Urothelium cell line (cell line): Measurements from ENCODE around the gene KIAA1755.

ENCODE experiments used
- DNase-seq: peaks from one replicate; pipeline ENCODE4 v3.0.0; 2011; ENCODE audit warnings: low spot score, mixed read lengths
- FAIRE-seq: peaks from 2 replicates; lab custom pipeline; 2011; peaks lifted over from hg19 to GRCh38; lab: Jason Lieb, UNC

KIAA1755 gene, protein sequence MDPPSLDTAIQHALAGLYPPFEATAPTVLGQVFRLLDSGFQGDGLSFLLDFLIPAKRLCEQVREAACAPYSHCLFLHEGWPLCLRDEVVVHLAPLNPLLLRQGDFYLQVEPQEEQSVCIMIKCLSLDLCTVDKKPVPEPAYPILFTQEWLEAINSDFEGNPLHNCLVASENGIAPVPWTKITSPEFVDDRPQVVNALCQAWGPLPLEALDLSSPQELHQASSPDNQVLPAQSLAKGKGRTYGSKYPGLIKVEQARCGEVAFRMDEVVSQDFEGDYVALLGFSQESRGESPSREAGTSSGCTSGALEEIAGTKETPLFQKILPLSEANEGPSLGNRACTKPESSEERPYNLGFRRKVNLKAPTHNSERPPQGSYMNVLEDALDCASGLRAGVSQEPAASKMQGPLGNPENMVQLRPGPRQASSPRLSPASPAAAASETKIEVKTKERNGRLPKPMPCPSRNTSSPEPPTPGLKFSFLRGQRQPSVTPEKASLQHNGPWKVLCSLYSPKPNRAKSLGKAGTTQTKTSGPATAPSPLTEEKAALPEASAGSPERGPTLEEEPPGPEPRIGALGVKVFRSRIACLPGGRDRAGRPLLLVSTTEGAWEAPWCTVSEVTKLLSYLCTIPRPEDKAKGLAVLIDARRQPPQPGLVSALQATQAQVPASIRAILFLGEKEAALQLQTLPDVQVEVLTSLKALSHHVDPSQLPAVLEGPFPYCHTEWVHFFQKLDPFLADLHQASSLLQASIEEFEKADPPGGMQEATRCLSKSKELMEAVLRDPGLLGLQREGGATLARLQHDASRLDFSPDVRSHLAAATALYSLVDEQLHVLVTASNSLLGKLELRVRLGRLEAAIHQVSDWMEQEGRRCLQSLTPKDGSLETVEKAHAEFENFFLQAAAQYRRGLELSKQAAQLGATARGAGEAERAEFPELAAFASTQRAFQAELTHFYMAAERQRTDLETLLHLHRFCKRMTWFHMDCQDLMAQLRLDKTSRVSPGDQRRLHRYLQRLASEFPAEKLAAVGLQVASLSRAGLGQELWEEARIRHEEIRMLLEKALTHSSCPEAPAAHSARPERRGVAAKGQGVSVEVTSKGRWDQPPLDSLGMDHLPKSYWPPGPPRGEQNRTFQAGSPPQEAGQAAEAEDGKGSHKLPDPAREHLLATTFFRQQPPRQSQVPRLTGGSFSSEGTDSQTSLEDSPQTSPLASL

DNA sequence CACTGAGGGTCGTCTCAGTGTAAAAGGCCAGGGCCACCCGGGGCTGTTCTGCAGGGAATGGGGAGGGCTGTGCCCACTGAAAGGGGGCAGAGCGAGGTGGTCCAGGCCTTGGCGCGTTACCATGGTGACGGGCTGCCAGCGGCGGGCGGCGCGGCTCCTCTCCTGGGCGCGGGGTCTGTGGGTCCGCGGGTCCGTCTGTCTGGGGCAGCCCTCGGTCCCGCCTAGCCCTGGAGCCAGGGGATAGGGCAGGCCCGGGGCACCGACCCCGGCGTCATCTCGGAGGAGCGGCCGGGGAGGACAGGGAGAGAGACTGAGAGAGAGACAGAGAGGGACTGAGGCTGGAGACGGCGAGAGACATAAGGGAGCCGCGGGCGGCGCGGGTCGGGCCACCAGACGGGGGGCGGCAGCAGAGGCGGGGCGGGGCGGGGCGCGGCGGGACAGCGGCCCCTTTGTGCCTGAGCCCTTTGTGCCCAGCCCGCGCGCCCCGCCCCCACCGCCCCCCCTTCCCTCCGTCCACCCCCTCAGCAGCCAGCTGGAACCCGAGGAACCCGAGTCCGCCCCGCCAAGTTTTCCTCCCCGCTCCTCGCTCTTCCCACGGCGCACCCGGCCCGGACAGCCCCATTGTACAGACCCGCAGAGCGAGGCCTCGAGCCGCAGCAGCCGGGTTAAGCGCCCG, at the start of gene KIAA1755:
KIAA1755 (minus strand) TSS at position 358 of the 676 bp plus-strand sequence; CDS start at position 123, 235 bp downstream.
- FAIRE-seq: no peak
- no peak for DNase-seq

DNA sequence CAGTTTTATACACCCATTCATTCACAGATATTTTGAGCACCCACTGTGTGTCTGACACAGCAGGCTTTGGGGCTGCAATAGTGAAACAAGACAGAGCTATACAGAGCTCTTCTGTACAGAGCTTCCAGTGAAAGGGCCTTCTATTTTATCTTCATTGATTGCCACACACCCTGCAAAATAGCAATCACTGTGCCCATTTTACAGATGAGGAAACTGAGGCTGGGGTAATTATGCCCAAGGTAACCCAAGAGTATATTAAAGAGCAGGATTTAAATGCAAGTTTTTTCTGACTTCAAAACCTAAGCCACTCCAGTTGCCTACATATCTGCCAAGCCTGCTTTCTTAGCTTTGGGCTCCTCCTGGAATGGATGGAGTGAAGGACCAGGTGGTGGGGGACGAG, 47.9 kb upstream of the KIAA1755 start:
- FAIRE-seq (no peak), DNase-seq (no peak)

DNA sequence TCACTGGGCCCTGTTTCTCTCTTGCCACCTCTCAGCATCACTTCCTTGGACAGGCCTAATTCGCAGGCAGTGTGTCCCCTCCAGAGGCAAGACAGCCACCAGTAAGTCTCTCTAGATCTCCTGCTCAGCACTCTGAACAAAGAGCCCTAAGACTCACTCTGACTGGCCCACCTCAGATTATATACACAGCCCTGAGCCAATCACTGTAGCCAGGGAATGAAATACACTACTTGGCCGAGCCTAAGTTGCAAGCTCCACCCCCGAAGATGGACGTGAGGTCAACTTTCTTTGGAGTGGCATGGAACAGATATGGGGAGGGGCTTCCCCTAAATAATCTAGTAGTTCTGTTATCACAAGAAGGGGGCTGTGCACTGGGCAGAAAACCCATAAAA, 47.5 kb upstream of the KIAA1755 start:
- DNase-seq (no peak), FAIRE-seq (no peak)

DNA sequence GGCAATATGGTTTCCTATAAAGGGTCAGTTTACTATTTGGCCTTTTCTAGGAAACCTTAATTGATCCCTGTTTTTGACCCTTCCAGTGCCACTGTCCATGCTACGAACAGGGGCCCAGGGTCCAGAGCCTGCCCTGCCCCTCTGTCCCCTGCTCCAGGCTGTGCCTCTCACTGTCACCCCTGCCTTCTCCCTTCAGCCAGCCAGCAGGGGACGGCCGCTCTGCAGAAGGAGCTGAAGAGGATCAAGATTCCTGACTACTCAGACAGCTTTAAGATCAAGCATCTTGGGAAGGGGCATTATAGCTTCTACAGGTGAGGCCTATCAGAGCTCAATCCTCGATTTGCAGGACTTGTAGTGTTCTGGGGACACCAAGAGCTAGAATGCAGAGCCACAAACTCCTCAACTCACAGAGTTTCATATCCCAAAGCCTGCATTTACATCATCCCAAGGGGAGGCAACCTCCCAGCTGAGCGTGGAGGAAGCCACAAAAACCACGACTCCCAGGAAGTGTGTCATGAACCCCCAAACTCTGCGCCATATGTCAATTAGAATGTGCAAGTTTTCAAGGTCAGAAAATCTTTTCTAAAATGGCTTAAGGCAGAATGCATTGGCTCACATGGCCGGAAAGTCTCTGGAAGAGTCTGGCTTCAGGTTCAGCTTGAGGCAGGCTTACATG, 47.0 kb upstream of the KIAA1755 start:
- DNase-seq: no peak
- no peak for FAIRE-seq

DNA sequence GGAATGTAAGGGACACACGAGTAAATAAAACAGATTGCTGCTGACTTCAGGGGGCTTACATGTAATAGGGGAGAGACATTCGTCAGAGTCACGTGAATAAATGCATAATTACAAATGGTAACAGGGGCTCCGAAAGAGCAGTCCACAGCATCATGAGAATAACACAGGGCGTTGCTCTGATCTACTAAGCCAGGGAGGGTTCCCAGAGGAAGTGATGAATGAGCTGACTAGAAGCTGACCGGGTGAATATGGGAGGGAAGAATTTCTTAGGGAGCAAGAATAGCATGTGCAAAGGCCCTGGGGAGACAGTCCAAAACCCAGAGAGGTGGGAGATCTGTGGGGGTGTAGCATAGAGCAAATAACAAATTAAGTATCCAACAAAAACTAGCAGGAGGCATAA, 45.8 kb upstream of the KIAA1755 start:
- no peak for DNase-seq
- no peak for FAIRE-seq

DNA sequence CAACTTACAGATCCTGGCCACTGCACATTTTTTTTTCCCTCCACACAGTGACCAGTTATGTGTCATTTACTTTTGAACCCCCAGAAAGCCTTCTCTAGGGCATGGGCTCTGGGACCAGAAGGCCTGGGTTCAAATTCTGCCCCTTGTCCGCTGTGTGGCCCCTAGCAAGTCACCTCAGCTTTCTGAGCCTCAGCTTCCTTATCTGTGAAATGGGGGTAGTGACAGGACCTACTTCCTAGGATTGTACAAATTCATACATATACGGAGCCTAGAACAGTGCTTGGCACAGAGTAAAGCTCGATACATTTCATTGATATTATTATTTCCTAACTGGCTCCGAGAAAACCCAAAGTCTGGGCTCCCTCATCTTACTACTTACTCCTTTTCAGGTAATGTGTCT, 45.0 kb upstream of the KIAA1755 start:
- FAIRE-seq (no peak), DNase-seq (no peak)

DNA sequence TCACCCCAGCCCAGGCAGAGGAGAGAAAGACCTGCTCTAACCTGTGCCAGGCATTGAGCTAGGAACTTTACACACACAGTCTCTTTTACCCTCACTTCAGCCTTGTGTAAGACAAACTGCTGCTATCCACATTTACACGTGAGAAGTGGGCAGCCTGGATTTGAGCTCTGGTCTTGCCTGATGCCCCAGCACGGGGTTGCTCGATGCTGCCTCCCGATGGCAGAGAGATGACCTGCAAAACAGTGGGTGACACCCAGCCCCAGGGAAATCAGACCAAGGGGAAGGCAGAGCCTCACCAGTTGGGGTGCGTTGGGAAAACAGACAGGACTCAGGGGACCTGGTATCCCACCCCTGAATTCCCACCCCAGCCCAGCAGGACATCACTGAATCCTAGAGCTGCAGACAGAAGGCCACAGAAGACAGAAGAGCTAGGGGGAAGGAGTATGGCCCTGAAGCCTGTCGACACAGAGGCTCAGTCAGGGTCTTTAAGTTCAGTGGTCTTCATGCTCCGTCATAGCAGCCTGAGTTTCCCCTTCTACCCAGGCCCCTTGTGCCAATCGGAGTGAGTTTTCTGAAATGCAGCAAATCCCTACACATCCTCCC, 44.4 kb upstream of the KIAA1755 start:
- no peak for FAIRE-seq

DNA sequence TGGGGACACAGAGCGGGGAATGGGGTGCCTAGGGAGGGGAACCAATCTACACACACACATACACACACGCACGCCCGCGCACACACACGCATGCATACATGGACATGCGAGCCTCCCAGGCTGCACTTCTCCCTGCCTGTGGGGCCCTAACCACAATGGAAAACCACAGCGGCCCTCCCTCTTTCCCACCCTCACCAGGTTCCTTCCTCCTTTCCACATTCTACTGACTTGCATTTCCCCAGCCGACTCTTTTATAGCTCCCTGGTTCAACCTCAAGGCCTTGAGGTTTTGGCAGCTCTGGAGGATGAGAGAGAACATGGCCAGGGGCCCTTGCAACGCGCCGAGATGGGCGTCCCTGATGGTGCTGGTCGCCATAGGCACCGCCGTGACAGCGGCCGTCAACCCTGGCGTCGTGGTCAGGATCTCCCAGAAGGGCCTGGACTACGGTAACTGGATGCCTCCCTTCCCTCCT, 43.4 kb upstream of the KIAA1755 start, which contains the start of gene BPI:
BPI (plus strand) TSS at position 249 of the 472 bp plus-strand sequence; CDS start at position 317, 68 bp downstream.
- FAIRE-seq (no peak), DNase-seq (peak; percentile 79)

More for the DNA sequence above, 44.4 kb upstream of the KIAA1755 start:
- DNase-seq: peak; percentile 64

DNA sequence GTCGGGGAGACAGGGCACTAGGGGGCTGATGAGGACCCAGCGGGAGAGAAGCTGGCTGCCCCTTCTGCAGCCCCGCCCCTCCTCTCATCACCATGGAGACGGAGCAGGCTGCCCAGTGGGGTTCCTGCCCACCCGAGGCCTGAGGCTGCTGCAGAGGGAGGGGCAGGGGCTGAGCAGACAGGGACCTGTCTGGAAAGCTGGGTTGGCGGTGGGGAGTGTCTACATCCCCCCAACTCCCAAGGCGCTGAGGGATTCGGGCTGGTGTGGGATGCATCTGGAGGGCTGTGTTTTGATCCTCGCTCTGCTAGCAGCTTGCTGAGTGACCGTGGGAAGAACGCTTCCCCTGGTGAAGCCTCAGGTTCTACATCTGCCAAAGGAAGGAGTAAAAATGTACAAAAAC, 42.3 kb upstream of the KIAA1755 start:
- DNase-seq (no peak), FAIRE-seq (no peak)

DNA sequence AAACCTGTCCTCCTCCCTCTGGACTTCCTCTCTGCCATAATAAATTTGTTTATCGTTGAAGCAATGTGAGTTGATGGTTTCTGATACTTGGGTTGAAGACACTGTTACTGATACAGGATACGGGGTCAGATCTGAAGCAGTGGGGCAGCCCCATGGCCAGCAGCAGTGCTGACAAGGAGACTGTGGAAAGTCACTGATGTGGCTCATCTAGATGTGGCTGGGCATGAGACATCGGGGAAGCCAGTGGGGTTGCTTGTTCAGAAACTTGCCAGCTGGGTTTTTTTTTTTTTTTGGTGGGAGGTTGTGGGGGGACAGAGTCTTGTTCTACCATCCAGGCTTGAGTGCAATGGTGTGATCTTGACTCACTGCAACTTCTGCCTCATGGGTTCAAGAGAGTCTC, 40.8 kb upstream of the KIAA1755 start:
- DNase-seq (no peak), FAIRE-seq (no peak)

DNA sequence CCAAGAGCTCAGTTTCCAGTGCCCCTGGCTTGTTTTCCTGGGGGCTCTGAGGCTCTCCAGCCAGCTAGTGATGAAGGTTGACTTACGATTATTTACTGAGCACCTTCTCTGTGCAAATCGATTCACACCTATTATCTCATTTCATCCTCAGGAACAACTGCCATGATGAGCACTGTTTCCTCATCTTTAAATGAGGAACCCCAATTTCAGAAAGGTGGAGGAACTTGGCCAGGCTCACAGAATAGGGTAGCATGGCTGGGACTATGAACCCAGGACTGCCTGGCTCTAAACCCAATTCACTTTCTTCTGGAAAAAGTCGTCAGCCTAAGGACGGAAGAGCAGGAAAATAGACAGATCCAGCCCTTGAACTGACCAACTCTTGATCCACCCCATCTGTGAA, 39.9 kb upstream of the KIAA1755 start:
- no peak for FAIRE-seq
- no peak for DNase-seq

DNA sequence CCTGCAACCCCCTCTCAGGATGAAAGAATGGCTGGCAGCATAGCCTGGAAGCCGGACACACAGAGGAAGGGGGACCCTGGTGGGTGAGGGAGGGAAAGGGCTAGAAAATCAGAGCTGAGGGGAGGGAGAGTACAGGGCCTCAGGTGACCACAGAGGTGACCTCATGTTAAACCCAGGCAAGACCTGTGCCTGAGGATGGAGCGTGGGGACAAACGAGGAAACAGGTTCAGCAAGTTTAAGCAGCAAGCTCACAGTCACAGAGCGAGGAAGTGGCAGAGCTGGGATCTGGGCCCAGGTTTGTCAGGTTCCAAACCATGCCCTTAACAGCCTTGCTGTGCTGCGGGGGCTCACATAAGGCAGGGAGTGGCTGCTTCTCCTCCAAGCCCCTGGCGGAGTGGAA, 39.4 kb upstream of the KIAA1755 start:
- FAIRE-seq: no peak

DNA sequence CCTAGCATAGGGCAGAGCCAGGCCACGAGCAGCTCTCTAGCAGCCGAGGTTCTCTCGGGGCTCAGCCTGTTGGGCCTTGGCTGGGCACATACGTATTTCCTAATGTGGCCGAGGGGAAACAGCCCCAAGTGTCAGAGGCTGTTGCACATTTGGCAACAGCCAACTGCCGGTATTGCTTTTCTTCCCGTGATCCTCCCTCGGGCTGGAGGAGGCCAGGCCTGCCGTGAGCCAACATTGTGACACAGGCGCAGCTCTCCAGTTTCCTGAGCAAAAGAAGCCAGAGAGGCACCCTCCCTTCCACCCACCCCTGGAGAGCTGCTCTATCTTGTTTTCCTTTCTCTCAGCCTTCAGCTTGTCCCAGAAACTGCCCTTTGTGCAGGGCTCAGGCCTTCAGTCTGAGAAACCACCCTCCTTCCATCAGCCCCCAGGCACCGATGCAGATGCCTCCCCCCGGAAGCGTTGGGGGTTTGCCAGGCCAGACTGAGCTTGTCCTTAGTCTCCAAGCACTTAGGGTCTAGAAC, 38.3 kb upstream of the KIAA1755 start:
- FAIRE-seq (no peak), DNase-seq (no peak)

More for the DNA sequence above, 39.4 kb upstream of the KIAA1755 start:
- DNase-seq: no peak

DNA sequence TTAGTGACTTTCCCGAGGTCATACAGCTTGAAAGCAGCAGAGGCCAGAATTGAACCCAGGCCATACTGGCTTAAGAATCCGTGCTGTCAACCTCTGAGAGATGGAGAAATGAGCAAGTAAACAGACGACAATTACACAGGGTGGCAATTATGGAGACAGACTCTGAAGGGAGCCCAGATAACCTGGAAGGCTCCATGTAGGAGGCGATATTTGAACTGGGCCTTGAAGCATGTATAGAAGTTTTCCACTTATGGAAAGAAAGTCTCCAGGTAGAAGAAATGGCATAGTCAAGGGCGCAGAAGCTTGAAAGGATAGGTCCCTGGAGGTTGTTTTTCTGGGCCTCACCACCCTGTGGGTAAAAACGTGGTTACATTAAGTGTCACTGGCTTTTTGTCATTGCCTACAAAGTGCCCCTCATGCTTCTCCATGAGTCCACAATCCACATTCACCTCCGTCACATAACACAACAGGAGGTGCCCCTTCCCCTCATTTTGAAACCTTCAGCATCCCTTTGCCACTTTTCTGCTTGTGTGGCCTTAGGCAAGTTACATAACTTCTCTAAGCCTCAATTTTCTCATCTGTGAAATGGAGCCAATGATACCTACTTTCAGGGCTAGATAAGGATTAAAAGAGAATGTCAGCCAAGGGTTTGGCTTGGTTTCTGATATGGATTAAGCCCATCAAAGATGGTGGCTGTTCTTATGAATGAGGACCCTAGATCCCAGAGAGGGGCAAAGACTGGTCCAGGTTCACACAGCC, 37.6 kb upstream of the KIAA1755 start:
- no peak for FAIRE-seq

DNA sequence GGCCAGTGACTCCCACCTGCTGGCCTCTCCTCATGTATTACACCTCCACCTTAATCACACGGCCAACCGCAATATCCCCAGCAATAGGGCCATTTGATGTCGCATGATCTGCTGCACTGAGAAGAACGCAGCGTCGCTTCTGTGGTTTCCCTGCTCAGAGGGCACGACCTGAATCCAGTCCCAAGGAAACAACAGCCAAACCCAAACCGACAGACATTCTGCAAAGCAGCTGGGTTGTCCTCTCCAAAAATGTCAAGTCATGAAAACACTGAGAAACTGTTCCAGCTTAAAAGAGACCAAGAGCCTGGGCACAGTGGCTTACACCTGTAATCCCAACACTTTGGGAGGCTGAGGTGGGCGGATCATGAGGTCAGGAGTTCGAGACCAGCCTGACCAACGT, 35.9 kb upstream of the KIAA1755 start:
- DNase-seq: no peak
- FAIRE-seq: no peak

More for the DNA sequence above, 37.6 kb upstream of the KIAA1755 start:
- DNase-seq: no peak

DNA sequence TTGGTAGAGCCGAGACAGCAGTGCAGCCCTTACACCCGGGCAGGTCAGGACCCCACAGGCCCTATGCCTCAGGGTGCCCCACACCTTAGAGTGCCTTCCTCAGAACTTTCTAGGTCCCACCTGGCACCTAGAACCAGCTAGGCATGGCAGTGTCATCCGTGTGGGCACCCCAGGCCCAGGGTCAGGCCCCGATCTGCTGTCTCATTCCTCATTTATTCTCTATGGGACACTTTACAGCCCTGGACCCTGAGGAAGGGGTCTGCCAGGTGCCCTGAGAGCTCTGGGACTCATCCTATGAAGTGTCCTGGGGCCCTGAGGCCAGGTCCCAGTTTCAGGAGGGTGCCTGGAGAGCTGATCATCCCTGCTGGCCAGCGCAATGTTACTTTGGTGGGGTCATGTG, 35.3 kb upstream of the KIAA1755 start:
- DNase-seq (no peak), FAIRE-seq (no peak)

DNA sequence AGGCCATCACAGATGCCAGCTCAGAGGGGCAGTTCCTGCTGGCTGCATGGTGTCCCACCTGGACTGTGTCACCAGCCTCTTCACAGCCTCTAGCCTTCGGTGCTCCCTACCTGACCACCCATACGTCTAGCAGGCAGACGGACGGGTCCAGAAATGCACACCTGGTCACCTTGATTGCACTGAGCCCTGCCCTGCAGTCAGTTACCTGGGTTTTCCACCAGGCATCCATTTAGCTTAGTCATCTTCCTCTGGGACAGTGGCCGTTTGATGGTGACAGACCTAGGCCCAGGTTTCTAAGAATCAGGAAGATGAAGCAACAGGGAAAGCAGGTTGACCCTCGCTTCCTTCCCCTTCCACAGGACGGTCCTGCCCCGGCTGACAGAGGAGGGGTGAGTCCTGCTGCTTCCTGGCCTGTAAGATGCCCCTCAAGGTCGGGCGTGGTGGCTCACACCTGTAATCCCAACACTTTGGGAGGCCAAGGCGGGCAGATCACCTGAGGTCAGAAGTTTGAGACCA, 33.6 kb upstream of the KIAA1755 start:
- DNase-seq (no peak), FAIRE-seq (no peak)

DNA sequence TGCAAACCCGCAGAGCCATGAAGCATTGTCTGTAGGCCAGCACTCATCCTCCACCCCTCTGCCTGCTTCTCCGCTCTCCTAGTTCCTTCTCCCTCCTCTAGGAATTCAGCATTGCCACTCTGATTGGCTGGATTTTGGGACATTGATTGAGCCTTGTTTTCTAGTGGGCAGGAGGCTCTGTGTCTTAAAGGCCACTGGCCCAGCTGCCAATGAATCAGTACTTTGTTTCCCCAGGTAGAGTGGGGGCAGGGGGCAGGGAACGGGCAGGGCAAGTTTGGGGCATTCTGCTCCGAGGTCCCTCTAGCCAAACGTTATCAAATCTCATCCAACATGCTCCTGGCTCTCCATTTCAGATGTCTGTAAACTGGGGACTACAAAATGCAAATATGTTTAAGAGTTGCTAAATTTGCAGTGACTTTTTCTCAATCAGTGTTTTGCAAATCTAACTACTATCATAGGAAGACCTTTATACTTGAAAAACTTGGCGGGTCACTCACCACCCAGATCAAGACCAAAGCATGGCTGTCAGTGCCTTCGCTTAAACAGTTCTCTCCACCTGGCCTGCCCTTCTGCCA, 33.0 kb upstream of the KIAA1755 start:
- DNase-seq (no peak), FAIRE-seq (no peak)
